CD1c-positive myeloid dendritic cell (primary cell): Measurements from ENCODE around the gene SHROOM3.

Experiments
- DNase-seq: peaks from one replicate; pipeline ENCODE4 v3.0.0-alpha.2; 2016; ENCODE audit errors: extremely low spot score

SHROOM3 gene

DNA sequence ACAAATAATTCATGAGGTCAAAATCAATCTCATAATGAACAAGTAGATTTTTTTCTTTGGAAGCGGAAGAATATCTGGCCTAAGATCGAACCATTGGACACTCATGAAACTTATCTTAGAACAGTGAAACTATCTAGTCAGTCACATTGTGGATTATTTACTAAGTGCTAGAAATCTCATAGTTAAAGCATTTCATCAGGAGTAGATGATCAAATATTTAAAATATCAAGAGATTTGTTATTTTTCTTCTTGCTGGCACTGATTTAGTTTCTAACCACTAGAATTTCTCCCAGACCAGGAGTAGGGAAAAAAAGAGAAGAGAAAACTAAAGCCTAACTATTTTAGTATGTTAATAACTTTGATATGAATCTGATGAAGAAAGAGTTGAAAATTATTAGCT, 105.5 kb downstream of the SHROOM3 start:
- no peak for DNase-seq

- DNase-seq, result no peak
Measured at GRCh38 chr4:76543378-76543777, 108.3 kb downstream of the SHROOM3 start.

DNA sequence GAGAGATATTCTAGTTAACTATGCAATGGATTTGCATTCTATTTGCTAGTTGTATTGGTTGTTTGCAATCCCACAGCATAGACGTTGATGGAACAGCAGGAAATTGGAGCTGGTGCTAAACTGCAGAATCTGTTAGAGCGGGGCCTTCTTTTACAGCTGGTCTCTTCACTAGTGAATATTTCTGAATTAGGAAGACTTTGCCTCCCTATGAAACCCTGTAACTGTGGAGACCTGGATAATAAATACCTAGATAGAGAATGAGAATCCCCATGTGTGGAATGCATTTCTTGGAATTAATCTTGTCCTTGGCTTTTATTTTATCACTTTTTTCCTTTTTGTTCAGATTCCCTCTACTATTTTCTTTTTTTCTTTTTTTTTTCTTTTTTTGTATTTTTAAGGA, 109.7 kb downstream of the SHROOM3 start:
- no peak for DNase-seq

DNA sequence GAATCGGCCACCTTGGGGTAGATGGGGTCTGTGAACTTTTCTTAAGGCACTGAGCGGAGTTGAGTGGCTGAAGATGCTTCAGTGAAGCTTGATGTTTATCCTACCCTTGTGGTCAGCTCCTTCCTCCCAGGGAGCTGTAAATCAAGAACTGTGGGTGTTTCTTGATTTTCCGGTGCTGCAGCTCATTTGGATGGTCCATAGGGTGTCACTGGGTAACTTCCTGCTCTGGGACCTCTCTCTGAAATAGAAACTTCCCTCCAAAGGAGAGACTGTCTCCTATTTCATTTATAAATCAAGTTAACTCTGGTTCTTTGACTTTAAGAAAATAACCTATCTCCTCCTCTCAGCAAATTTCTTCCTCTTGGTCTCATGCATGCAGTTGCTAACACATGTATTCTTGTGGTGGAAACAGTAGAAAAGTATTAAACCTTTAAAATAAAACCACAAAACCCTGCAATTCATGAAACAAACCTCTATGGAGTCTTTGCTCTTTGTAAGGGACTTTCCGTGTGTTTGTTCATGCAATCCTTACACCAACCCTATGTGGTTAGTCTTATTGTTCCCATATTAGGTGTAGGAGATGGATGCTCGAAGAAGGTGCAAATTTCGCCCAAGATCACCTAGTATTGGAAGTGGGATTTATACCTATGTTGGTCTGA, 110.3 kb downstream of the SHROOM3 start:
- DNase-seq, result no peak

- DNase-seq, result no peak
Measured at GRCh38 chr4:76546327-76546726, 111.3 kb downstream of the SHROOM3 start.

GRCh38 chr4:76546759-76547742, 112.0 kb downstream of the SHROOM3 start:
- no peak for DNase-seq

- no peak for DNase-seq
Measured at GRCh38 chr4:76548704-76549103, 113.7 kb downstream of the SHROOM3 start.

- no peak for DNase-seq
Measured at GRCh38 chr4:76549765-76550164, 114.7 kb downstream of the SHROOM3 start.

DNA sequence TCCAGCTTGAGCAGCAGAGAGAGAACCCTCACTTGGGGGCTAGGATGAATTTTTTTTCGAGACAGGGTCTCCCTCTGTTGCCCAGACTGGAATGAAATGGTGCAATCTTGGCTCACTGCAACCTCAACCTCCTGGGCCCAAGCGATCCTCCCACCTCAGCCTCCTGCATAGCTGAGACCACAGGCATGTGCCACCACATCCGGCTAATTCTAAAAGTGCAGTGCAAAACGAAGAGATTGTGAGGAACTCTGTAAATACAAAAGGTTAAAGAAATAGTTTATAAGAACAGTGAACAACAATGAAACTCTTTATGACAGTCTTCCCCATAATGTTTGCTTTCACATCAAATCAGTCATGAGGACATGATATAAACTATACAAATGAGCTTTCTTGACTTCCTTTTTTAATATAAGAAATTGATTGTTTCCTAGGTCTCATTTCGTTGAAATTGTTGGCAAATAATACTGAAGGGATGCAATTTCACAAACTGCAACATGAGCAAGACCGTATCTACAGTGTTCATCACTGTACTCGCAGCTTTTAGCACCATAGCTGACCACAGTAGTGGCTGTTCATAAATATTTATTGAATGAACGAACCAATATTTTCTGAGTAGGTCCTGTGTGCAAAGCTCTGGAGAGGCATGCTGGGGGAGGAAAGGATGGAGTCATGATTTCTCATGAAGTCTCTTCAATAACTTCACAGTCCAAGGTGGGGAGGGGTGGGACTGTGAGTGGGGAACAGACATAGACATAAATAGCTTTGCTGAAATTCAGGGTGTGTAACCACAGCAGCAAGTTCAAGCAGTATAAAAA, 116.1 kb downstream of the SHROOM3 start:
- DNase-seq, result no peak

- no peak for DNase-seq
Measured at GRCh38 chr4:76554630-76555029, 119.6 kb downstream of the SHROOM3 start.

DNA sequence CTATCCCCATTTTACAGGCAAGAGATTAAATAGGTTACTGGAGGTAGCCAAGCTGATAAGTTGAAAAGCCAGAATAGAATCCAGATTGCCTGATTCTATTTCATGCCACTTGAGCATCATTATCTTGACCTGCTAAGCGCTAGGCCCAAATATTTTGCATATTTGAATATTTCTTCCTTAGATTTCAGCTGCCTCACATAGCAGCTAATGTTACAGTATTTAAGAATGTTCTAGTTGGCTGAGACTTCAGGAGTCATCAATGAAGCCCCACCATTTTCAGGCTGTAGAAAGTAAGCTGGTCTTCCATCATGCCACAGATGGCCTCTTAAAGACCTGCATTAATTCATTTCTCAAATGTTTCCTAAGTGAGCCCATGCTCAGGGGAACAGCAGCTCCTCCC, 121.4 kb downstream of the SHROOM3 start:
- DNase-seq, result no peak

- DNase-seq, result no peak
Measured at GRCh38 chr4:76558396-76559235, 123.6 kb downstream of the SHROOM3 start.

- DNase-seq, result no peak
Measured at GRCh38 chr4:76559236-76560071, 124.4 kb downstream of the SHROOM3 start.

GRCh38 chr4:76562161-76562560, 127.1 kb downstream of the SHROOM3 start:
- DNase-seq, result no peak

DNA sequence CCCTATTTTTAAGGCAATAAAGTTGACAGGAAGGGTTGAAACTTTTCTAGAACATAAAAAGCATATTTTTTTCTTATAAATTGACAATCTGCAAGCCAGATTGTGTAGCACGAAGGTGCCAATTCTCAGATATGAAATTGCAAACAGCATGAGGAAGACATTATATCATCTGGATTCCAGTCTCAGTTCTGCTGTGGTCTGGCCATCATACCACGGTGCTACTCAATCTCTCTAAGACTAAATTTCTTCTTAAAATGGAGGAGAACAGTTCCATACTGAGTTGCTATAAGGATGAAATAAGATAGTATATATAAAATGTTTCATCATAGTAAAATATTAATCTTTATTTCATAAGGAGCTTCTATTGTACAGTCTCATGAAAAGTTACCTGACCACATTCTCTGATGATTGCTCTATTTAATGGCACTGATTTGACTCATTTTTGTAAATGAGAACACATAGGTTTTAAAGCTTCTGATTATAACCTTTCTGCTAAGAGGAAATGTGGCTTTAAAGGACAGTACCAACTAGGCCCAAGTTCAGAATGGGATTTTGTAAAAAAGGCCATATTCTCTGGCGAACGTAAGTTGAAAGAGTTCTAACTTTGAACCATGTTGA, 127.9 kb downstream of the SHROOM3 start:
- no peak for DNase-seq

DNA sequence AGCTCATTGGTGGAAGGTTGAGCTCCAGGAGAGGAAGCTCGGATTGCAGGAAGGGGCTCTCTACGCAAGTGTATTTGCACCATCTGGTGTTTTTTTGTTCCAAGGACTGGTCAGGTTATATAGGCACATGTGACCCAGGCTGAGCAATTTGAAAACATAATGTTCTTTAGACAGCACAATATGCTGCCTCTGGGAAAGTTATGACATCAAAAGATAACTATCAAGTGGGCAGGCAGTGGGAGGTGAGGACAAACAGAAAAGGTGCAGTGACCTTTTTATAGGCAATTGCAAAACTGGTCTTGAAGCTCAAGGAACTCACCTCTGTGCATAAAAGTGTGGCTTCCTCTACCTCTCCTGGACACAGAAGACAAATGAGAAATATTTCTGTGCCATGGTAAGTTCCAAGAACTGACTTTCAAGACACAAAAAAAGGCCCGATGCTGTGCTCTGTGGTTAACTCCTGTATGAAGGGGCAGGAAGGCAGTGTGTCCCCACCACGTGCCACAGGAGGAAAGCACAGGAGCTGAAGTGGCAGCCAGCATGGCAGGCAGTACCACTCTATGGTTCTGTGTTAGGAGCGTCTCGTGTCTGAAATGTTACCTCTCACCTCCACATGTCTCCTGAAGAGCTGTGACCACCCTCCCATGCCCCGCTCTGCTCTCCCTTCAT, 128.6 kb downstream of the SHROOM3 start:
- no peak for DNase-seq

DNA sequence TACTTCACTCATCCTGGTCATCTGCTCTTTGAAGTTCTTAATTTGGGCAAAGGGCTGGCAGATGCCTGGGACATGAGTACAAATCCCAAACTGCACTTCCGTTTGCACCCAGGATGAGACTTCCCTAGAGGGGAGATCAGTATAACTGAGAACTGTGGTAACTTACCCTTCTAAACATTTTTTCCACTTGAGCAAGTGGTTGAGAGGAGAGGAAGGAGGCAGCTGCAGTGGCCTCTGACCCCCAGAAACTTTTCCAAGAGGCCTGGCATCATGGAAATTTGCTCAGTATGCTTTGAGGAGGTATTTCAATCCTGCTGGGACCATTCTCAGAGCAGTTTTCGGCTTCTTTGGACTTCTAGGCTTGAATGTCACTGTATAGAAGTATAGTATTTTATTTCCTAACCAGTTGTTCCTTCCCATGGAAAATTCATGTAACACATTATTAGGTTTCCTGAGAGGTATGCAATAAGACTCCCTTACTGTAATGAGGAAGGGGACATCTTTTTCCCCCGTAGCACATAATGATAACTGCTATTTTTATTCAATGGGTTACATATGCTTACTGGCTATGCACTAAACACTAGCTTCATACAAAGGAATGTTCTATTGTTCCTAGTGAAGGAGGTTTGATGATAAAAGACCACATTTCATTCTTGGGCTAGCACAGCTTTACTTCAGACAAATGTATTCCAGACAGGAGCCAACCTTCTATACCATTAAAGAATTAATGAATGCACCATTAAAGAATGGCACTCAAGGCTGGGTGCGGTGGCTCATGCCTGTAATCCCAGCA, 129.3 kb downstream of the SHROOM3 start:
- DNase-seq, result no peak

DNA sequence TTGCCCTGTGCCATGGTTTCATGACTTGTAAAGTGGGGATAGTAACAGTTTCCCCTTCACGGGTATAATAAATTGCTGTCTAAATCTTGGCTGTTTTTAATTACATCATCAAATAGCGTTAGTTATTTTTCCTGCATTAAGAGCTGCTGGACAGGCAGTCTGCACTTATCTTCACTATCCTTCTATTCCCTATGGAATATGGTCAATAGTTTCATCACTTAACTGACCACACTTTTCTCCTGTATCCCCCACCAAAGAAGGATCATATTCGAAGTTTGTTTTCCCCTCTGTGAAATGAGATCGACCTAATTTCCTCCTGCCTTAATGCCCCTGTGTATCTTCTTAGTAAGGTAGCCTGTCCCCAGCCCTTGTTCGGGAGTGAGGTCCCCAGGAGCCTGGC, 133.2 kb downstream of the SHROOM3 start:
- no peak for DNase-seq

DNA sequence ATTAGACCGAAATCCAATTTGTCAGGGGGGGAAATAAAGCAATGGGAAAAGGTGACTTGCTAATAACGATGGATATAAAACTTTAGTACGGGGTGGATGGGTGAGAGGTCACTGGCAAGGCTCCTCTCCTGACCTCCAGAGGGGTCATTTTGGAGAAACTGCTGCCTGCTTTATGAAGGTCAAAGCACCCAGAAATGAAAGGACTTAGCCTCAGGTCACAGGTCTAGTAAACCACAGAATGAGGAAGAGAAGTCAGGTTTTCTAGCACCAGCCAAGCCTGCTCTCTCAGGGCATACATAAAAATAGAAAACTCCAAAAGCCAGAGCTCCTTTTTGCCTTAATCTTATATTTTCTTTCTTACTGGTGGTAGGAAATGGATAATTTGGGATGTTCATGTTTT, 134.2 kb downstream of the SHROOM3 start:
- no peak for DNase-seq
